NT2/D1 (cell line): Measurements from ENCODE around the gene DUSP6.

ENCODE experiments used
- DNase-seq: peaks from one replicate; pipeline ENCODE4 v3.0.0-alpha.2; 2011; ENCODE audit warnings: low read depth, low spot score
- H3K27me3 ChIP-seq: 2 replicates; pipeline ENCODE4 v1.6.0; 2011; ENCODE audit warnings: mild to moderate bottlenecking; ENCODE audit not compliant: insufficient read length, insufficient read depth
- H3K36me3 ChIP-seq: 2 replicates; pipeline ENCODE4 v1.6.1; 2011; ENCODE audit warnings: mild to moderate bottlenecking, low read length, mixed read lengths; ENCODE audit not compliant: insufficient read depth, insufficient read length
- H3K4me1 ChIP-seq: 2 replicates; pipeline ENCODE4 v1.5.1; 2011; ENCODE audit not compliant: insufficient read depth, insufficient read length
- H3K4me3 ChIP-seq: 2 replicates; pipeline ENCODE4 v1.5.1; 2011; ENCODE audit warnings: low read depth; ENCODE audit not compliant: insufficient read length
- H3K9ac ChIP-seq: 2 replicates; pipeline ENCODE4 v1.6.0; 2011; ENCODE audit warnings: low read depth; ENCODE audit not compliant: insufficient read length
- H3K9me3 ChIP-seq: 2 replicates; pipeline ENCODE4 v1.5.1; 2011; ENCODE audit warnings: mild to moderate bottlenecking, low read length; ENCODE audit not compliant: insufficient read depth
- SUZ12 ChIP-seq: IDR thresholded peaks from 2 replicates; pipeline ENCODE4 v1.6.1; 2011; ENCODE audit not compliant: insufficient read length, insufficient read depth; ENCODE audit errors: extremely low read depth
- YY1 ChIP-seq: IDR thresholded peaks from 2 replicates; pipeline ENCODE4 v1.6.1; 2011; ENCODE audit not compliant: insufficient read length, insufficient read depth
- ZNF274 ChIP-seq: IDR thresholded peaks from 2 replicates; pipeline ENCODE4 v1.6.1; 2011; ENCODE audit warnings: mild to moderate bottlenecking, low read depth, low read length

The DUSP6 gene

GRCh38 chr12:89372584-89373370 lies 20.5 kb upstream of the DUSP6 start:
- Histone ChIP-seq H3K9ac (no peak overlapping the region), H3K9me3 (no peaks in the 10 kb centered on the region), H3K36me3 (no peaks in the 10 kb centered on the region), H3K27me3 (no peaks in the 10 kb centered on the region), H3K4me3 (no peak overlapping the region), H3K4me1 (no peaks in the 10 kb centered on the region)
- no peak for DNase-seq
- TF ChIP-seq ZNF274 = no peak
- TF ChIP-seq SUZ12 = no peak
- no peak for TF ChIP-seq YY1

- no peaks in the 10 kb centered on the region for H3K9me3 ChIP-seq
- DNase-seq = no peak
- no peak for TF ChIP-seq SUZ12
- no peak for TF ChIP-seq YY1
- no peak for TF ChIP-seq ZNF274
- H3K4me1 ChIP-seq = no peaks in the 10 kb centered on the region
- no peak overlapping the region for H3K9ac ChIP-seq
- H3K36me3 ChIP-seq = no peaks in the 10 kb centered on the region
- H3K4me3 ChIP-seq = no peak overlapping the region
- no peaks in the 10 kb centered on the region for H3K27me3 ChIP-seq
Observed at GRCh38 chr12:89370850-89371249, 18.5 kb upstream of the DUSP6 start.

GRCh38 chr12:89370421-89370831 lies 18.1 kb upstream of the DUSP6 start:
- no peak overlapping the region for H3K9ac ChIP-seq
- no peaks in the 10 kb centered on the region for H3K4me1 ChIP-seq
- H3K4me3 ChIP-seq = no peak overlapping the region
- no peaks in the 10 kb centered on the region for H3K9me3 ChIP-seq
- no peaks in the 10 kb centered on the region for H3K36me3 ChIP-seq
- no peaks in the 10 kb centered on the region for H3K27me3 ChIP-seq
- DNase-seq = no peak
- TF ChIP-seq YY1 (no peak), SUZ12 (no peak), ZNF274 (no peak)

- H3K4me3 ChIP-seq = no peak overlapping the region
- no peak overlapping the region for H3K9ac ChIP-seq
- H3K27me3 ChIP-seq = peaks cover 9% of the 10 kb centered on the region
- no peaks in the 10 kb centered on the region for H3K4me1 ChIP-seq
- H3K9me3 ChIP-seq = no peaks in the 10 kb centered on the region
- no peak for TF ChIP-seq SUZ12
- TF ChIP-seq ZNF274 = no peak
- no peak for TF ChIP-seq YY1
- no peak for DNase-seq
- H3K36me3 ChIP-seq = no peaks in the 10 kb centered on the region
Observed at GRCh38 chr12:89369166-89369565, 16.9 kb upstream of the DUSP6 start.

DNA sequence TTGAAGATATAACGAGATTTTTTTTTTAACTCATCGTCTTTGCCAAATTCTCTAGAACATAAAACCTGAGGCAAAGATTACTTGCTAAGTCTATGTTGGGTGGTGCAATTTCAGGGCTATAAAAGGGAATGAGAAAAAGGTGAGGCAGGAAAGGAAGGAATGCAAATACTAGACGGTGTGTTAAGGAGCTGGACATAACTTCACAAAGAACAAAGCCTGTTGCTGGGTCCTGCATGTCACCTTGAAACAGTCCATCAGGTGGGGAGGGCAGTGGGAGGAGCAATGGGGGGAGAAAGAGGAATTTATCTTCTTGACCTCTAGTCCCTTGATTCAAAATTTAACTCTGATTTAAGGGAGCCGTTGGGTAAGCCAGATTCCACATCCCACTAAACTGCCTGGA lies 16.1 kb upstream of the DUSP6 start:
- Histone ChIP-seq H3K9me3 (no peaks in the 10 kb centered on the region), H3K36me3 (no peaks in the 10 kb centered on the region), H3K4me3 (no peak overlapping the region), H3K27me3 (peaks cover 16% of the 10 kb centered on the region), H3K4me1 (no peaks in the 10 kb centered on the region), H3K9ac (no peak overlapping the region)
- no peak for DNase-seq
- no peak for TF ChIP-seq ZNF274
- TF ChIP-seq SUZ12 = no peak
- no peak for TF ChIP-seq YY1

- Histone ChIP-seq H3K36me3 (no peaks in the 10 kb centered on the region), H3K4me1 (no peaks in the 10 kb centered on the region), H3K27me3 (peaks cover 25% of the 10 kb centered on the region), H3K9me3 (no peaks in the 10 kb centered on the region), H3K9ac (no peak overlapping the region), H3K4me3 (no peak overlapping the region)
- TF ChIP-seq ZNF274 (no peak), SUZ12 (no peak), YY1 (no peak)
- no peak for DNase-seq
Observed at GRCh38 chr12:89366676-89367364, 14.5 kb upstream of the DUSP6 start.

DNA sequence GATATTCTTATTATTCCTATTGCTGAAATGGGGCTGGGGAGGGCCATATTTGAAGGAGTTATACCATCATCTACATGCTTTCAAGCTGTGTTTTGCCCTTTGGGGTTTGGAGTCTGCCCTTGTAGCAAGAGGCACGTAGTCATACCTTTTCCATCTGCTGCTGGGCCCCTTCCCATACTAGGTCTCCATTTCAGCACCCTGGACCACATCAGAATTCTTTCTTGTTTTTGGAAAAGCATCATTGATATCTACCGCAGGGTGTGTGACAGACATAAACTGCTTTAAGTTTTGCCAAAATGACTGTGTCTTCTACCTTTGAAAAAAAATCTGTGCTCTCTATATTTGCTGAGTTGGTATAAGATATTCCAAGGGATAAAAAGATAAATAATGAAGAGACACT lies 12.3 kb upstream of the DUSP6 start:
- no peak for DNase-seq
- Histone ChIP-seq H3K36me3 (no peaks in the 10 kb centered on the region), H3K4me1 (no peaks in the 10 kb centered on the region), H3K9ac (no peak overlapping the region), H3K9me3 (no peaks in the 10 kb centered on the region), H3K4me3 (no peak overlapping the region), H3K27me3 (peaks cover 44% of the 10 kb centered on the region)
- TF ChIP-seq YY1 (no peak), SUZ12 (no peak), ZNF274 (no peak)
